Left ventricle myocardium inferior (tissue), 1 donor: ENCODE measurements around the gene CASTOR1. TPM values are rescaled to one million over a fixed set of nuclear protein-coding genes. Genes with fewer than 3 reads are reported as not detected.

Experiments used
- DNase-seq: peaks from one replicate; pipeline ENCODE4 v3.0.0-alpha.2; 2020
- H3K27ac ChIP-seq: fragments of 200-600 bp; replicated peaks from 2 replicates; pipeline ENCODE4 v1.8.0; 2021
- H3K27me3 ChIP-seq: fragments of 200-600 bp; 2 replicates; pipeline ENCODE4 v1.8.0; 2021; ENCODE audit warnings: low read depth
- H3K36me3 ChIP-seq: fragments of 200-600 bp; 2 replicates; pipeline ENCODE4 v1.8.0; 2021
- H3K4me1 ChIP-seq: fragments of 200-600 bp; 2 replicates; pipeline ENCODE4 v1.8.0; 2021
- H3K4me3 ChIP-seq: fragments of 200-600 bp; 2 replicates; pipeline ENCODE4 v1.8.0; 2021; ENCODE audit warnings: mild to moderate bottlenecking, moderate library complexity
- H3K9me3 ChIP-seq: fragments of 200-600 bp; replicated peaks from 2 replicates; pipeline ENCODE4 v1.8.0; 2021
- intact Hi-C: fragments of 100-400 bp; cut with micrococcal nuclease; formaldehyde crosslinking; loops from one replicate; pipeline ENCODE4 v1.11.0; 2022
- total RNA-seq: library from RNA; stranded (reverse); fragmentation: NEBNext Ultra II Directional; extraction: Animal tissue kit (Norgen Biotek cat#: 25700); gene quantifications from one replicate; pipeline ENCODE4 v1.2.1, GENCODE V29; 2021
- TF ChIP-seq, protein P1 (sequence below): fragments of 200-600 bp; IDR thresholded peaks from 2 replicates; pipeline ENCODE4 v1.8.0; 2021; ENCODE audit warnings: antibody characterized with exemption, mild to moderate bottlenecking, borderline replicate concordance
- donor health status: DM: no; HTN: yes; CAD: no; lungs with severe emphysema.

Gene CASTOR1
- total RNA-seq, 1 donor from 2014 or later = 6.5 TPM

DNA sequence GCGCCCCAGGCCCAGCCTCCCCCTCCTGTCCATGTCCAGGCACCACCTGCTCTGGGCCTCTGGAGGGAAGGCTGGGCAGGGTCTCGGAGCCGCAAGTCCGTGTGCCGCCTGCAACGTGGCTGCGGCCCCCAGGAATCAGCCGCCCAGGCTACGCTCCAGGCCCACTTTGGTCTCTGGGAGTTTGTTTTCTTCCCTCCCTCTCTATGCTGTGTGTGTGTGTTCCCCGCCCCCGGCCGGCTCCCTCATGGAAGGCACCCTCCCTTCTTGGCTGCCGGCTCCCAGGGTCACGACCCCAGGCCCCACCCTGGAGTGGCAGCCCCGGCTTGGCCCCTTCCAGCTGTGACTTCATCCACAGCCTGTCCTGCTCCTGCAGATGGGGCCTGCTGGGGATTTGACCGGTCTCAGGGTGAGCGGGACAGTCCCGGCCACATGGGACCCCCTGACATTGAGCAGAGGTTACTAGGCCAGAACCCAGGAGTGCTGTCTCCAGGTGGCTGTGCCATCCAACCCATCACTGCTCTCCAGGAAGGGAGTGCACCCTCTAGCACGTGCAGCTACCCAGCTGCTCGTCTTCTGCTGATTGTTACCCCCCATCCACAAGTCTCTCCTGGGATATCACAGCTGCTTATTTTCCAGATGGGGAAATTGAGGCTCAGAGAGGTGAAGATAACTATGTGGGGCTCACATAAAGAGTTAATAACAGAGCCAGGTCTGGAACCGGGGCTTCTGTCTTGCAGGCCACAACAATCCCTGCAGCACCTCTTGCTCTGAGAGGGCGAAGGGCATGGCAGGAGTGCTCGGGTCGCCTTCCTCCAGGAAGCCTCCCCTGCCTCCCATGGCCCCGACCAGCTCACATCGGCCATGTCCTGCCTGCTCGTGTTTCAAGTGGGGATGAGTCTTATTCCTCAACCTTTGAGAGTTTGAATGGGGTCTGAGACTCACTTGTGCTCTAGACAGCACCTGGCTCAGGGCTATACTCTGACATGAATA is 40.0 kb downstream of the CASTOR1 start:
- Histone ChIP-seq H3K4me1 (peaks cover 44% of the 10 kb centered on the region), H3K27ac (peak overlapping the region; percentile 58), H3K9me3 (no peaks in the 10 kb centered on the region), H3K4me3 (peak overlapping the region; percentile 27), H3K27me3 (peaks cover 77% of the 10 kb centered on the region), H3K36me3 (no peaks in the 10 kb centered on the region)
- DNase-seq = peak; percentile 74
- intact Hi-C loops = no loop called here
- TF ChIP-seq, protein P1, sequence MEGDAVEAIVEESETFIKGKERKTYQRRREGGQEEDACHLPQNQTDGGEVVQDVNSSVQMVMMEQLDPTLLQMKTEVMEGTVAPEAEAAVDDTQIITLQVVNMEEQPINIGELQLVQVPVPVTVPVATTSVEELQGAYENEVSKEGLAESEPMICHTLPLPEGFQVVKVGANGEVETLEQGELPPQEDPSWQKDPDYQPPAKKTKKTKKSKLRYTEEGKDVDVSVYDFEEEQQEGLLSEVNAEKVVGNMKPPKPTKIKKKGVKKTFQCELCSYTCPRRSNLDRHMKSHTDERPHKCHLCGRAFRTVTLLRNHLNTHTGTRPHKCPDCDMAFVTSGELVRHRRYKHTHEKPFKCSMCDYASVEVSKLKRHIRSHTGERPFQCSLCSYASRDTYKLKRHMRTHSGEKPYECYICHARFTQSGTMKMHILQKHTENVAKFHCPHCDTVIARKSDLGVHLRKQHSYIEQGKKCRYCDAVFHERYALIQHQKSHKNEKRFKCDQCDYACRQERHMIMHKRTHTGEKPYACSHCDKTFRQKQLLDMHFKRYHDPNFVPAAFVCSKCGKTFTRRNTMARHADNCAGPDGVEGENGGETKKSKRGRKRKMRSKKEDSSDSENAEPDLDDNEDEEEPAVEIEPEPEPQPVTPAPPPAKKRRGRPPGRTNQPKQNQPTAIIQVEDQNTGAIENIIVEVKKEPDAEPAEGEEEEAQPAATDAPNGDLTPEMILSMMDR = no peak

DNA sequence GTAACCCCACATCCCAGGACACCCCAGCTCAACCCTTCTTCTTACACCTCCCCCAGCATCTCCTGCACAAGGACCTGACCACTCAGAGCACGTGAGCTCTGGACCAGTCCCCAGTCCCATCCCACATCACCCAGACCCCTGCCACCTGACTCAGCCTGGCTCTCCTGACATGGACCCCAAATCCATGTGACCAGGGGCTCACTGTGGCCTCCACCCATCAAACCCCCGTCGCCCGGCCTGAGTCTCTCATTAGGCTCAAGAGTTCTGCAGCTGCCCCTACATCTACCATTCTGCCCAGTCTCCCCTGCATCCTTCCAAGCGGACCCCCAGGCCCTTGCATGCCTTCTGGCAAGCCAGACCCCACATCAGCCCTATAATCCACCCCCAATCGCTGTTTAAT is 40.8 kb downstream of the CASTOR1 start:
- no peak for DNase-seq
- TF ChIP-seq, protein P1 = no peak
- H3K27ac ChIP-seq = peak overlapping the region; percentile 58
- H3K27me3 ChIP-seq = peaks cover 79% of the 10 kb centered on the region
- H3K9me3 ChIP-seq = no peaks in the 10 kb centered on the region
- intact Hi-C loops = no loop called here
- H3K4me3 ChIP-seq = peak overlapping the region; percentile 27
- H3K36me3 ChIP-seq = no peaks in the 10 kb centered on the region
- peaks cover 39% of the 10 kb centered on the region for H3K4me1 ChIP-seq

DNA sequence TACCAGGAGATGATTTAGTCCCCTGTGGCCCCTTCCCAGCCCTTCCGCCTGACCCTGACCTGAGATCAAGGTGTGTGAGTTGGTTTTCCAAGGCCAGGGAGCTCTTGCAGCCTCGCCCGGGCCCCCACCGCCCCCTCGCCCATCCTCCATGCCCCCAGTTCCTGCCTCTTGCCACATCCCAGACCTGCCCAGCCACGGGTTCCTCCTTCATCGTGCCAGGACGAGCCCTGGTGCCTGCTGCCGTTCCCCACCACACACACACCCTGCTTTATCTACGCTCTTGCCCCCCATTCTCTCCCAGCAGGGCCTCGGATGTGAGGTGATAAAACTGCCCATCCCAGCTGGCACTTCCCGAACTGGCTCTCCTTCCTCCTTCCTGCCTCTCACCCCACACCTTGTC is 41.3 kb downstream of the CASTOR1 start:
- Histone ChIP-seq H3K36me3 (no peaks in the 10 kb centered on the region), H3K9me3 (no peaks in the 10 kb centered on the region), H3K27me3 (peaks cover 84% of the 10 kb centered on the region), H3K4me3 (no peak overlapping the region), H3K27ac (no peak overlapping the region), H3K4me1 (peaks cover 34% of the 10 kb centered on the region)
- no peak for DNase-seq
- TF ChIP-seq, protein P1 = no peak
- intact Hi-C loops = no loop called here

DNA sequence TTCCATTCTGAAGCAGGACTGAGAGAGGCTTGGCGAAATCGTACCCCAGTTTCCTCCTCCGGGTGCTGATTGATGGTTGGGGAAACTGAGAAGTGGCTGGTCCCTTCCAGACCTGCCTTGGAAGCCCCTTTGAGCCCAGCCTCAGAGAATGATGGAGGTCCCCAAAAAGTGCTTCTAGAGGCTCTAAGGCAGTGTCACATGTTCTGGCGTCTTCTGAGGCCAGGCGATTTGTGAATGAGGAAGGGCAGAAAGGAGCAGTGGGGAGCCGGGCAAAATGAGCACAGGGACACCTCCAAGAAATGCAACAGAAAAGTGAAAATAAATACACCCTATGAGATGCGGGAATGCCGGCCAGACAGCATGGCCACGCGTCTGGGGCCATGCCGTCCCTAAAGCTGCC is 41.7 kb downstream of the CASTOR1 start:
- H3K27ac ChIP-seq = no peak overlapping the region
- no peaks in the 10 kb centered on the region for H3K36me3 ChIP-seq
- H3K4me3 ChIP-seq = no peak overlapping the region
- TF ChIP-seq, protein P1 = no peak
- no peak for DNase-seq
- peaks cover 30% of the 10 kb centered on the region for H3K4me1 ChIP-seq
- H3K27me3 ChIP-seq = peaks cover 88% of the 10 kb centered on the region
- no peaks in the 10 kb centered on the region for H3K9me3 ChIP-seq
- intact Hi-C loops = no loop called here

DNA sequence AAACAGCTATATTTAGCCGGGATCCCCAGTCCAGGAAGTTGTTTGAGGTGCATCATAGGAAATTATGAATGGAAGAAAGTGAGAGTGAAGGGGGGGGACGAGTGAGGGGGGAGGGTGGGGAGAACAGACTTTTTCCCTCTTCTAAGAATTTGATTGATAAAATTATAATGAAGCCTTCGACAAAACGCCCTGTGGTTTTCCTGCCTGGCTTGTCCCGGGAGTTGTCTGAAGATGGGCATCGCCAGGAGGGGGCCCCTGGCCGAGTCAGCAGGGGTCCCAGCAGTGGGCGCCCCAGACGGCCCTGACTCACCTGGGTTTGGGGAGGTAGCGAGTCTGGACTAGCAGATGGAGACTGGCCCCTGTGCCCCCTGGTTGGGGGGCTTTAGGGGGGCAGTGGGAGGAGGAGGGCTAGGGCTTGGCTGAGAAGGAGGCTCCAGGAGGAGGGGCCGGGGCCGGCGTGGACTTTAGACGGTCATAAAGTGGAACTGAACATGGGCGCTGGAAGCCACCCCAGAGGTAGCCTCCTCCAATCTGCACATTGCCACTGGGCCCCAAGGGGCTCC is 42.4 kb downstream of the CASTOR1 start:
- H3K4me1 ChIP-seq = peaks cover 27% of the 10 kb centered on the region
- no peak overlapping the region for H3K27ac ChIP-seq
- no peaks in the 10 kb centered on the region for H3K36me3 ChIP-seq
- DNase-seq = no peak
- intact Hi-C loops = no loop called here
- peak overlapping the region; percentile 62 for H3K4me3 ChIP-seq
- peaks cover 94% of the 10 kb centered on the region for H3K27me3 ChIP-seq
- TF ChIP-seq, protein P1 = no peak
- no peaks in the 10 kb centered on the region for H3K9me3 ChIP-seq
